ENCODE data around the gene CLCN1.

Gene CLCN1

GRCh38 chr7:143315776-143316175 is at the start of gene CLCN1:
CLCN1 (plus strand) TSS chr7:143316111; CDS start chr7:143316213, 102 bp downstream.
- no peaks in the 10 kb centered on the region for H3K36me3 Mint-ChIP-seq (ENCODE audit: low read depth)
- H3K9me3 Mint-ChIP-seq, result no peaks in the 10 kb centered on the region
- H3K4me3 Mint-ChIP-seq, result no peak within 1 kb of the TSS
- H3K27ac Mint-ChIP-seq, result no peak within 1 kb of the TSS
- no peaks in the 10 kb centered on the region for H3K27me3 Mint-ChIP-seq
- H3K4me1 Mint-ChIP-seq (ENCODE audit: low read depth), result peaks cover 5% of the 10 kb centered on the region

DNA sequence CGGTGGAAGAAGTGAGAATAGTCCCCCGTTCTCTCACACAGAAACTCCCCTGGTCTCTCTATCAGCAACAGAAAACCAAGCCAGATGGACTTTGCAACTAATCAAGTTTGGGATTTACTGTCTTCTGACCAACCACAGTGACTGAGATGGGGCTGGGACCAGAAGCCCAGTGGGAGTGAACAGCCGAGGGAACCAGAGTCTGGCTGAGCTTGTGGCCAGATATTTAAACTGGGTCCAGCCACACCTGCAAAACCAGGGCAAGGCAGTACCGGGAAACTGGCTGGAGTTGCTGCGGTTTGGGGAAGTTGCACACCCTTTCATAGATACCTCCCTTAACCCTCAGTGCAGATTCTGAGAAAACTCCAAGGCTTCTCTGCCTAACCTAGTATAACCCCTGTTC is 46.7 kb upstream of the CLCN1 start:
- H3K9me3 Mint-ChIP-seq, result no peaks in the 10 kb centered on the region
- H3K27ac Mint-ChIP-seq, result no peak overlapping the region
- peaks cover 23% of the 10 kb centered on the region for H3K4me1 Mint-ChIP-seq (ENCODE audit: low read depth)
- H3K4me3 Mint-ChIP-seq, result no peak overlapping the region
- H3K27me3 Mint-ChIP-seq, result no peaks in the 10 kb centered on the region
- peaks cover 46% of the 10 kb centered on the region for H3K36me3 Mint-ChIP-seq (ENCODE audit: low read depth)

- no peaks in the 10 kb centered on the region for H3K27me3 Mint-ChIP-seq
- peaks cover 30% of the 10 kb centered on the region for H3K36me3 Mint-ChIP-seq (ENCODE audit: low read depth)
- H3K27ac Mint-ChIP-seq, result no peak overlapping the region
- H3K4me1 Mint-ChIP-seq (ENCODE audit: low read depth), result peaks cover 6% of the 10 kb centered on the region
- no peak overlapping the region for H3K4me3 Mint-ChIP-seq
- no peaks in the 10 kb centered on the region for H3K9me3 Mint-ChIP-seq
These were observed 44.7 kb upstream of the CLCN1 start for GRCh38 chr7:143271240-143271639.

- Mint-ChIP-seq H3K4me3 (no peak overlapping the region), H3K4me1 (ENCODE audit: low read depth) (peaks cover 4% of the 10 kb centered on the region), H3K27ac (no peak overlapping the region), H3K36me3 (ENCODE audit: low read depth) (peaks cover 17% of the 10 kb centered on the region), H3K9me3 (no peaks in the 10 kb centered on the region), H3K27me3 (no peaks in the 10 kb centered on the region)
These were observed 43.0 kb upstream of the CLCN1 start for GRCh38 chr7:143272871-143273270.

DNA sequence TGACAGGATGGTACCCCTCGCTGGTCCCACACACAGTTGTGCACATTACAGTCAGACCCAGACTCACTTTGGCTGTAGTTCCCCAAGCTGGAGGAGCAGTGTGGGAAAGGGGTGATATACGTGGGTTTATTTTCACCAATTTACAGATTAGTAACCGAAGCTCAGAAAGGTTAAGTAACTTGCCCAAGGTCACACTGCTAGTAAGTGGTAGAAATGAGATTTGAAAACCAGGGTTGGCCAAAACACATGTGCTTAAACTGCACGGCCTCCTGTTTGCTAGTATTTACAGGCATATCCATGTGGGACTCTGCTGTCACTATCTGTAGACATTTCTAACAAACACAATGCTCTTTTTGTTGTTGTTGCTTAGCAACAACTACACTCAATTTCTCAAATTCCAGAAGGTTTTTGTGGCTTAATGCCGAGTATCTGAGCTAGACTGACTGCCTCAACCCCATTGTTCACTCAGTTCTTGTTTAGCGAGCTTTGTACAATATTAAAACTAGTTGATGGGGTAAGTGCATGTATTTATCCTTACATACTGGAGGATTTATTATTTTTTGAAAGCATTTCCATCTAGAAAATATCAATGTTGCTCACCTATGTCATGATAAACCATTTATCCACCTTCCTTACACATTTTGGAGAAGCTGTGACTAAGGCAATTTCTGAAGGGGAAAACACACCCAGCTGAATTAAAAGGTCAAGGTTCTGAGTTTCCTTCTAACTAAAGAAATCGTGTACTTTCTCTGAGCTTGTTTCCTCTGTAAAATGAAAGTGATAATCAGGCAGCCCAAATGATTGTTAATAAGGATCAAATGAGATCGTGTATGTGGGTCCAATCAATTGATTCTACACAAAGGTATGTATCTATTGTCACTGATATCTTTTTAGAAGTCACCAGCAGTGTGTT is 36.5 kb upstream of the CLCN1 start:
- no peaks in the 10 kb centered on the region for H3K9me3 Mint-ChIP-seq
- no peaks in the 10 kb centered on the region for H3K27me3 Mint-ChIP-seq
- H3K36me3 Mint-ChIP-seq (ENCODE audit: low read depth), result no peaks in the 10 kb centered on the region
- peak overlapping the region; percentile 82 for H3K4me3 Mint-ChIP-seq
- H3K27ac Mint-ChIP-seq, result peak overlapping the region; percentile 93
- peaks cover 40% of the 10 kb centered on the region for H3K4me1 Mint-ChIP-seq (ENCODE audit: low read depth)

DNA sequence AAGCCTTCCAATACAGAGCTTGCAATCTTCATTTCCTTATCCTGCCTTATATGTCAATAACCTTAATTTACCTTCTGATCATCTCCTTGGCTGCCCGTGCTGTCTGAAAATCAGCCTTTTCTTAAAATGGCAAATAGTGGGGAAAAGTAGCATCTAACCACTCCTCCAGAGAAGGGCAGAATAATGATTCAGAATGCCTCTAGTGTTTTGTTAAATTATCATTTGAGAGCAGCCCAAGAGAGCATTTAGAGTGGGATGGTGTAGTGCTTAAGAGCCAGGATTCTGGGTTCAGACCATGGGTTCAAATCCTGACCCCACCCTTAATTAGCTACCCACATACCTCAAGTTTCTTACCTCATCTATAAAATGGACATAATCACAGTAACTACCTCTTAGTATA is 35.8 kb upstream of the CLCN1 start:
- Mint-ChIP-seq H3K4me1 (ENCODE audit: low read depth) (peaks cover 43% of the 10 kb centered on the region), H3K27ac (peak overlapping the region; percentile 93)

GRCh38 chr7:143280566-143280965 is 35.3 kb upstream of the CLCN1 start:
- H3K27ac Mint-ChIP-seq, result peak overlapping the region; percentile 93
- no peaks in the 10 kb centered on the region for H3K27me3 Mint-ChIP-seq
- H3K4me1 Mint-ChIP-seq (ENCODE audit: low read depth), result peaks cover 43% of the 10 kb centered on the region
- H3K9me3 Mint-ChIP-seq, result no peaks in the 10 kb centered on the region
- H3K4me3 Mint-ChIP-seq, result peak overlapping the region; percentile 82
- H3K36me3 Mint-ChIP-seq (ENCODE audit: low read depth), result no peaks in the 10 kb centered on the region

More for the DNA sequence above, 35.8 kb upstream of the CLCN1 start:
- Mint-ChIP-seq H3K27me3 (no peaks in the 10 kb centered on the region), H3K4me3 (peak overlapping the region; percentile 82), H3K9me3 (no peaks in the 10 kb centered on the region), H3K36me3 (ENCODE audit: low read depth) (no peaks in the 10 kb centered on the region)

DNA sequence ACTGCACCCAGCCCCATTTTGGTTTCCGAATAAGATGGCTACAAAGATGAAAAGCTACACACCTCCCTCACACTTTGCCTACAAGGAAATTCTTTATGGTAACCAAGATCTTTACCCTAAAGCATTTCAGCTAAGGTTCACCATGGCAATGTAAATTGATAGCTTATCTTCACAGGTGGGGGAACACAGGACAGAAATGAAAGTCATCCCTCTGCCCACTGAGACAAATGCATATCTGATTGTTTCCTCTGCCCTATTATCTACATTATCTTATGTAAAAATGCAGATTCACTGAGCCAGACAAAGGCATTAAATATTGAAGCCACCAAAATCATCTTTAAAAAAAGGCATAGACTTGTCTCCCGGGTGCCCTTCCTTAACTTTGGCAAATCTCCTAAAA is 34.4 kb upstream of the CLCN1 start:
- Mint-ChIP-seq H3K27me3 (no peaks in the 10 kb centered on the region), H3K9me3 (no peaks in the 10 kb centered on the region), H3K36me3 (ENCODE audit: low read depth) (no peaks in the 10 kb centered on the region), H3K4me3 (no peak overlapping the region), H3K27ac (no peak overlapping the region), H3K4me1 (ENCODE audit: low read depth) (peaks cover 43% of the 10 kb centered on the region)

- peaks cover 47% of the 10 kb centered on the region for H3K4me1 Mint-ChIP-seq (ENCODE audit: low read depth)
- no peak overlapping the region for H3K27ac Mint-ChIP-seq
- H3K4me3 Mint-ChIP-seq, result no peak overlapping the region
- no peaks in the 10 kb centered on the region for H3K36me3 Mint-ChIP-seq (ENCODE audit: low read depth)
- no peaks in the 10 kb centered on the region for H3K9me3 Mint-ChIP-seq
- no peaks in the 10 kb centered on the region for H3K27me3 Mint-ChIP-seq
These were observed 33.8 kb upstream of the CLCN1 start for GRCh38 chr7:143282124-143282523.

DNA sequence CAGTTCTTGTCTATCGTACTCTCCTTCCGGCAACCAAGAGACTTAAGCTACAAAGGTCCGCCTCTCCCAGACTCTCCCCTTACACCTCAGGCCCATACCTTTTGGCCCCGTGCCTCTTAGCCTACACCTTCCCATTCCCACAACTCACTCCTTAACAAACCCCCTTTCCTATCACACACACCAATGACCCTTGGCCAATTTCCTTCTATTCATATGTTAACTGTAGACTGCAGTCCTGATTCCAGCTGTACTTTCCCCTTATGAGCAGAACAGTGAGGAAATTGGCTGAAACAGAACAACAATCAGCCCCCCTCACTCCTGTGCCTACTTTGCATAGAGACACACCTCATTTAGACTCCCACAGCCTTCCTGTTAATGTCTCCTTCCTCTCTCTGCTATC is 32.5 kb upstream of the CLCN1 start:
- Mint-ChIP-seq H3K27me3 (no peaks in the 10 kb centered on the region), H3K9me3 (no peaks in the 10 kb centered on the region), H3K36me3 (ENCODE audit: low read depth) (peaks cover 7% of the 10 kb centered on the region), H3K4me3 (no peak overlapping the region), H3K4me1 (ENCODE audit: low read depth) (peaks cover 56% of the 10 kb centered on the region), H3K27ac (no peak overlapping the region)

DNA sequence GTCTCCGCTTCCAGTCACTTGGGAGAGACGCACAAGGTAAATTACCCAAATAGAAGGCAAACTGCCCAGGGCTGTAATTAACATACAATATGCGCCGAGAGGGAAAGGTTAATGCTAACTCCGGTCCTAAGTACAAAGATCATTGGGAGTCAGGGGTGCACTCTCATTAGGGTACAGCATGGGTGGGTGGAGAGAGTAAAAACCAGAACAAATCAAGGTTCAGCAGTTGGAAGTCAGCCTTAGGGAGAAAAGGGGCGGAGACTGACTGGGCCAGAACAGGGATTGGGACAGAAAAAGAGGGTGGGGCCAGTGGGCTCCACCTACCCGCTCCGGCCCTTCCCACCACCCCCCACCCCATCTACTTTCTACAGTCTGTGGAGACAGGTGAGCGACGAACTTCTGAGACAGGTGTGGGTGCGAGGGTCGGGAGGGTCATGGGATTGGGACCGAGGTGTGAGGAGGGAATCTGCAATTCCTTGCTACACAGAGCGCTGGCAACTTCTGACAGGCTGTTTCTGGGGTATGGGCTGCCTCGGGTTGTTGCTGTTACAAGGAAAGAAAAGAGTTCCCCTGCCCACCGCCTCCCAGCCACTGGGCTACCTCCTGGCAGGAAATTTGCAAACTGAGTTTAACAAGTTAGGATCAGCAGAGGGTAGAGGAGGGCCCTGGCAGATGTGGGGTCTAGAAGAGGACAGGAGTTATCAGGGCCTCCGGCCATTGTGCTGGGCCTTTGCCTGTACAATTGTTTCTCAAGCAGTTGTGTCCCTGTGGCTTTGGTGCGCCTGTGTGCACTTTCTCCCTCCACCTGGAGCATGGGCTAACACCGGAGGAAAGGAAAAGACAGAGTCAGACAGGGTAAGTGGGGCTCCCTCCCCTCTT is 31.1 kb upstream of the CLCN1 start, which contains the start of gene TMEM139:
Gene TMEM139, plus strand, starts transcription at position 368 of the 879 bp plus-strand sequence. CDS start 1,000 bp downstream, outside the sequence.
- Mint-ChIP-seq H3K4me3 (no peak within 1 kb of the TSS), H3K27ac (no peak within 1 kb of the TSS), H3K36me3 (ENCODE audit: low read depth) (peaks cover 18% of the 10 kb centered on the region), H3K27me3 (no peaks in the 10 kb centered on the region), H3K9me3 (no peaks in the 10 kb centered on the region), H3K4me1 (ENCODE audit: low read depth) (peaks cover 53% of the 10 kb centered on the region)

DNA sequence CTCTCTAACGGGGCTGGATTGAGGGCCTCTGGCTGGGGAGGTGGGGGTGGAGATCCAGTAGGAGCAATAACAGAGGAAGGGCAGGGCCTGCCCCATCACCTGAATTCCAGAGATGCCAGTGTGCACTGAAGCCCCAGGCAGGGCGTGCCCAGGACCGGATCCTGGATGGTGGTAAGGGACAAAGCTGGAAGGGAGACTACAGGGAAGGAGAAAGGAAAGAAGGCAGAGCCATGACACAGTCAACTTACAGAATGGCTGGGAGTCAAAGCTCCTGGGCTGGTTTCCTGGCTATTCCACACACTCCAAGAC is 30.5 kb upstream of the CLCN1 start:
- Mint-ChIP-seq H3K27me3 (no peaks in the 10 kb centered on the region), H3K9me3 (no peaks in the 10 kb centered on the region), H3K27ac (no peak overlapping the region), H3K36me3 (ENCODE audit: low read depth) (peaks cover 24% of the 10 kb centered on the region), H3K4me3 (no peak overlapping the region), H3K4me1 (ENCODE audit: low read depth) (peaks cover 53% of the 10 kb centered on the region)

- H3K27ac Mint-ChIP-seq, result no peak overlapping the region
- H3K36me3 Mint-ChIP-seq (ENCODE audit: low read depth), result peaks cover 30% of the 10 kb centered on the region
- H3K9me3 Mint-ChIP-seq, result no peaks in the 10 kb centered on the region
- peaks cover 54% of the 10 kb centered on the region for H3K4me1 Mint-ChIP-seq (ENCODE audit: low read depth)
- no peak overlapping the region for H3K4me3 Mint-ChIP-seq
- H3K27me3 Mint-ChIP-seq, result no peaks in the 10 kb centered on the region
These were observed 29.9 kb upstream of the CLCN1 start for GRCh38 chr7:143285806-143286521.

DNA sequence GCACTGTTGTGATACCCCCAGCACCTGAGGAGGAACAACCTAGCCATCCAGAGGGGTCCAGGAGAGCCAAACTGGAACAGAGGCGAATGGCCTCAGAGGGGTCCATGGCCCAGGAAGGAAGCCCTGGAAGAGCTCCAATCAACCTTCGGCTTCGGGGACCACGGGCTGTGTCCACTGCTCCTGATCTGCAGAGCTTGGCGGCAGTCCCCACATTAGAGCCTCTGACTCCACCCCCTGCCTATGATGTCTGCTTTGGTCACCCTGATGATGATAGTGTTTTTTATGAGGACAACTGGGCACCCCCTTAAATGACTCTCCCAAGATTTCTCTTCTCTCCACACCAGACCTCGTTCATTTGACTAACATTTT is 29.4 kb upstream of the CLCN1 start:
- no peaks in the 10 kb centered on the region for H3K27me3 Mint-ChIP-seq
- no peaks in the 10 kb centered on the region for H3K9me3 Mint-ChIP-seq
- H3K27ac Mint-ChIP-seq, result no peak overlapping the region
- peaks cover 58% of the 10 kb centered on the region for H3K4me1 Mint-ChIP-seq (ENCODE audit: low read depth)
- peaks cover 35% of the 10 kb centered on the region for H3K36me3 Mint-ChIP-seq (ENCODE audit: low read depth)
- no peak overlapping the region for H3K4me3 Mint-ChIP-seq

Measured in stimulated activated naive CD8-positive, alpha-beta T cell treated with anti-CD3 and anti-CD28 coated beads, Interleukin-15, Interleukin-2, amounts not matched to agents 100 ng/mL and 50 ng/mL, for 24 hours (primary cell).